BLaER1 treated with 17β-estradiol and CSF1 and Interleukin-3, amounts not matched to agents 10 nM and 100 nM (cell line): ENCODE results near the gene MAPK8IP3.

Source experiments
- H3K27ac ChIP-seq, 11 experiments: shearing (Covaris generic); formaldehyde crosslinking; 2 replicates each; pipeline ENCODE4 v1.8.1; 2022
- H3K27me3 ChIP-seq, 11 experiments: shearing (Covaris generic); formaldehyde crosslinking; 2 replicates each; pipeline ENCODE4 v1.8.1; 2022
- H3K36me3 ChIP-seq, 11 experiments: shearing (Covaris generic); formaldehyde crosslinking; 2 replicates each; pipeline ENCODE4 v1.8.1; 2022
- H3K4me1 ChIP-seq, 10 experiments: shearing (Covaris generic); formaldehyde crosslinking; 2 replicates each; pipeline ENCODE4 v1.8.1; 2022
- H3K4me2 ChIP-seq, 11 experiments: shearing (Covaris generic); formaldehyde crosslinking; 2 replicates each; pipeline ENCODE4 v1.8.1; 2022
- H3K4me3 ChIP-seq, 10 experiments: shearing (Covaris generic); formaldehyde crosslinking; 2 replicates each; pipeline ENCODE4 v1.8.1; 2022
- H3K9ac ChIP-seq, 11 experiments: shearing (Covaris generic); formaldehyde crosslinking; 2 replicates each; pipeline ENCODE4 v1.8.1; 2022
- H3K9me3 ChIP-seq, 11 experiments: shearing (Covaris generic); formaldehyde crosslinking; replicated peaks in 1 of 11; 2 replicates each; pipeline ENCODE4 v1.8.1; 2022
- H4K20me1 ChIP-seq, 11 experiments: shearing (Covaris generic); formaldehyde crosslinking; 2 replicates each; pipeline ENCODE4 v1.8.1; 2022
- Cebpa-rat ChIP-seq, 11 experiments: shearing (Covaris generic); IDR thresholded peaks; 2 replicates each; pipeline ENCODE4 v1.8.1; 2022

The MAPK8IP3 gene

DNA sequence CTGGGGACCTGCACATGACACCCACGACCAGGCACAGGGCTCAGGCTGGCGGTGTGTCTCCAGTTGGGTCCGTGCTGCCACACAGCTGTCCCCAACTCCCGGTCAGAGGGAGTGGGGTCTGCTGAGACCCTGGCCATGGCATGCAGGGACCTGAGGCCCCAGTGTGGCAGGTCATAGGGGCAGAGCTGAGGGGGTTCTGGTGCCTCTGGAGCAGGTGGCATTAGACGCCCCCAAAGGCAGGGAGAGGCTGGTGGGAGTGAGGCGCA lies 81.0 kb downstream of the MAPK8IP3 start:
- no peaks in the 10 kb centered on the region for H3K27me3 ChIP-seq
- no peak for TF ChIP-seq Cebpa-rat (IDR thresholded peaks at IDR 0.05)
- H3K4me3 ChIP-seq = no peak overlapping the region
- peaks cover 50 to 78% (median 72%) of the 10 kb centered on the region in 11 experiments for H3K36me3 ChIP-seq
- H3K4me1 ChIP-seq = peaks cover 9 to 16% (median 11%) of the 10 kb centered on the region in 10 experiments
- H3K9me3 ChIP-seq = no peaks in the 10 kb centered on the region
- peaks cover 20 to 93% (median 78%) of the 10 kb centered on the region in 11 experiments; a peak in 21 of 22 replicates for H4K20me1 ChIP-seq
- H3K9ac ChIP-seq = no peak overlapping the region
- no peak overlapping the region for H3K27ac ChIP-seq
- H3K4me2 ChIP-seq = no peak overlapping the region

DNA sequence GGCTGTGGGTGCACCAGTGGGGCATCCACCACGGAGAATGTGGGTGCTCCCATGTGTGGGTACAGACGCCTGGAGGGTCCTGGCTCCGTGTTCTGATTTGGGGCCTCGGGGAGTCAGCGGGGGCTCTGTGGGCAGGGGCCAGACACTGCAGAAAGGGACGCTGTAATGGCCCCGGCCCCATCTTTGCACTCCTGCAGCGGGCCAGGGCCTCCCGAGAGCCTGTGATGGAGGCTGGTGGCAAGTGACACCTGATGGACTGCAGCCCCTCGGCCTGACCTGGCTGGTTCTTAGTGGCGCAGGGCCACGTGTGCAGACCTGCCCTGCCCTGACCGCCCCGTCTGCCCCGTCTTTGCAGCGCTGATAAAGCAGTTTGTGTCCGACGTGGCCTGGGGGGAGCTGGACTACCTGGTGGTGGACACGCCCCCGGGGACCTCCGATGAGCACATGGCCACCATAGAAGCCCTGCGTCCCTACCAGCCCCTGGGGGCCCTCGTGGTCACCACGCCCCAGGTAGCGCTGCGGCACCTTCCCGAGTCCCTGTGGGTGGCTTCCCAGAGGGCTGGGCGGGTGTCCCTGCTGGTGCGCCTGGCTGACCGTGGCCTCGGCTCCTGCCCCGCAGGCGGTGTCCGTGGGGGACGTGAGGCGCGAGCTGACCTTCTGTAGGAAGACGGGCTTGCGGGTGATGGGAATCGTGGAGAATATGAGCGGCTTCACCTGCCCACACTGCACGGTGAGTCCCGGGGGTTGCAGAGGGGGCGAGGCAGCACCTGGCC lies 81.5 kb downstream of the MAPK8IP3 start:
- no peak overlapping the region for H3K9ac ChIP-seq
- no peak overlapping the region for H3K4me2 ChIP-seq
- no peaks in the 10 kb centered on the region for H3K9me3 ChIP-seq

DNA sequence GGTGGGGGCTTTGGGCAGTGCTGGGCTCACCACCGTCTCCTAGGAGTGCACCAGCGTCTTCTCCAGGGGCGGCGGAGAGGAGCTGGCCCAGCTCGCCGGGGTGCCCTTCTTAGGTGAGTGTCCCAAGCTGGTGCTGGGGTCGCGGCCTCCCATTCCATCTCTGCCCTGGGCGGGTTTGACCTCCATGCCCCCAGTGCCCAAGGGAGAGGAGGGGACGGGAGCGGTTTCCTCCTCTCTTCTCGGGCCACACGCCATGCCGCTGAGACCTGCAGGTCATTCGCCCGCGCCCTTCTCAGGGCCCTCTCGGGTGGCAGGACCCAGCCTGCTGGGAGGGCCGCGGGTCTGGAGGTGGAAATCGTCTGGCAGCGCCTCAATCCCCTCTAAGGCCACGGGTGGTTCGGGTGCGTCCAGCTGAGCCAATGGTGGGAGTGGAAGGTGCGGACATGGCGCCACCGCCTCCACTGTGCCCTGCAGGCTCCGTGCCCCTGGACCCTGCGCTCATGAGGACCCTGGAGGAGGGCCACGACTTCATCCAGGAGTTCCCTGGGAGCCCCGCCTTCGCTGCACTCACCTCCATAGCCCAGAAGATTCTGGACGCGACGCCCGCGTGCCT lies 82.2 kb downstream of the MAPK8IP3 start:
- no peak for TF ChIP-seq Cebpa-rat (IDR thresholded peaks at IDR 0.05)
- H3K4me1 ChIP-seq = peaks cover 9 to 16% (median 11%) of the 10 kb centered on the region in 10 experiments
- H4K20me1 ChIP-seq = peaks cover 20 to 100% (median 81%) of the 10 kb centered on the region in 11 experiments; a peak in 21 of 22 replicates
- H3K27me3 ChIP-seq = no peaks in the 10 kb centered on the region
- peaks cover 50 to 87% (median 76%) of the 10 kb centered on the region in 11 experiments for H3K36me3 ChIP-seq
- no peaks in the 10 kb centered on the region for H3K9me3 ChIP-seq
- no peak overlapping the region for H3K4me3 ChIP-seq
- H3K9ac ChIP-seq = no peak overlapping the region
- H3K4me2 ChIP-seq = no peak overlapping the region
- no peak overlapping the region for H3K27ac ChIP-seq

More for the DNA sequence above, 81.5 kb downstream of the MAPK8IP3 start:
- Histone ChIP-seq H4K20me1 (peaks cover 20 to 96% (median 81%) of the 10 kb centered on the region in 11 experiments; a peak in 21 of 22 replicates), H3K36me3 (peaks cover 50 to 83% (median 75%) of the 10 kb centered on the region in 11 experiments), H3K27ac (no peak overlapping the region), H3K27me3 (no peaks in the 10 kb centered on the region), H3K4me3 (no peak overlapping the region), H3K4me1 (peaks cover 9 to 16% (median 11%) of the 10 kb centered on the region in 10 experiments)
- TF ChIP-seq Cebpa-rat (IDR thresholded peaks at IDR 0.05) = no peak

DNA sequence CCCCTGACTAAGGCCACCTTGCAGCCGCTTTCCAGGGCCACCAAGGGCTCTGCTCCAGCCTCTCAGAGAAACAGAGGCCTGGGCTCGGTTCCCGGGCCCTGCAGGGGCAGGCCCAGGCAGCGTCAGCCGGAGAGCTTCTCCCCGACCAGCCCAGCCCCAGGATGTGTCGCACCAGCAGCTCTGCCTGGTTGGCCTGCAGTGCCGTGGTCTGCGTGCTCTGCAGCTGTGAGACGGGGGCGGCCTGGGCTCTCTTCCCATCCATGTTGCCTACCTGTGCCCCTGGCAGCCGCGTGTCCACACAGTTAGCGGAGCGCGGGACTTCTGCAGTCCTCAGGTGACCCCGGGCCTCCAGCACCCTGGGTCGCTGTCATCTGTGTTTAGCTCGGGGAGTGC lies 82.7 kb downstream of the MAPK8IP3 start:
- Histone ChIP-seq H3K9me3 (no peaks in the 10 kb centered on the region), H3K4me1 (peaks cover 7 to 13% (median 9%) of the 10 kb centered on the region in 10 experiments), H3K4me2 (no peak overlapping the region), H3K27me3 (no peaks in the 10 kb centered on the region), H3K36me3 (peaks cover 50 to 87% (median 76%) of the 10 kb centered on the region in 11 experiments), H3K27ac (no peak overlapping the region), H4K20me1 (peaks cover 20 to 100% (median 79%) of the 10 kb centered on the region in 11 experiments; a peak in 21 of 22 replicates), H3K9ac (no peak overlapping the region), H3K4me3 (no peak overlapping the region)
- no peak for TF ChIP-seq Cebpa-rat (IDR thresholded peaks at IDR 0.05)

DNA sequence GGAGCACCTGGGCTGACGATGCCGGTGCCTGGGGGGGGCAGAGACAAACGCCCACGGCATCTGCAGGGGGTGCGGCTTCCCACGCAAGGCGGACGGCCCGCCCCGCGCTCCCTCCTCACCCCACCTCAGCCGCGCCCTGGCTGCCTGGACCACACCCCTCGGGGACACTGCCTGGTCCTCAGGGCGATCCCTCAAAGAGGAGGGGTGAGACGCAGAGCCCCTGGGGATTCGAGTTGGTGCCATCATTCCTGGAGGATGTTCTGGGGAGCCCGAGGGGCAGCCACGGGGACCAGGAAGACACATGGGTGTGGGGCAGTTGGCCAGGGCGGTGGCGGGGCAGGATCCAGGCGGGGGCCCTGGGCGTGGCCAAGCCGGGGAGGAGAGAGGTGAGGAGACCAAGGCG lies 83.6 kb downstream of the MAPK8IP3 start:
- H3K36me3 ChIP-seq = peaks cover 49 to 82% (median 76%) of the 10 kb centered on the region in 11 experiments
- no peak overlapping the region for H3K4me2 ChIP-seq
- H4K20me1 ChIP-seq = peaks cover 20 to 100% (median 69%) of the 10 kb centered on the region in 11 experiments; a peak in 21 of 22 replicates
- H3K9ac ChIP-seq = no peak overlapping the region
- H3K27me3 ChIP-seq = no peaks in the 10 kb centered on the region
- H3K9me3 ChIP-seq = no peaks in the 10 kb centered on the region
- peaks cover 0 to 5% (median 0%) of the 10 kb centered on the region in 10 experiments; a peak in 2 of 20 replicates for H3K4me1 ChIP-seq
- no peak overlapping the region for H3K27ac ChIP-seq
- no peak for TF ChIP-seq Cebpa-rat (IDR thresholded peaks at IDR 0.05)
- no peak overlapping the region for H3K4me3 ChIP-seq

DNA sequence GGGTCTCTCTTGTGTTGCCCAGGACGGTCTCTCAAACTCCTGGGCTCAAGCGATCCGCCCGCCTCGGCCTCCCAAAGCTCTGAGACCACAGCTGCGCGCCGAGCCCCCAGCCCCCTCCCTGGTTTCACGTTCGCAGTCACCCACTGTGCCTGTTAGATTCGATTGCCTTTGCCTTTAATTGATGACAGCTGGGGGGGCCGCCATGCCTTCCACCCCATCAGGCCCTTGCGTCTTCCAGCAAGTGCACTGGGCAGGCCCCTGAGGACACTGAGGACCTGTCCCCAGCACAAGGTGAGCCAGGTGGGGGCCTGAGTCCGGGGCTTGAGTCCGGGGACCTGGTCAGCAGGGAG lies 84.2 kb downstream of the MAPK8IP3 start:
- no peak for TF ChIP-seq Cebpa-rat (IDR thresholded peaks at IDR 0.05)
- Histone ChIP-seq H3K4me1 (peaks cover 0 to 2% (median 0%) of the 10 kb centered on the region in 10 experiments; a peak in 1 of 20 replicates), H4K20me1 (peaks cover 20 to 94% (median 63%) of the 10 kb centered on the region in 11 experiments; a peak in 21 of 22 replicates), H3K9ac (no peak overlapping the region), H3K27ac (no peak overlapping the region), H3K4me3 (no peak overlapping the region), H3K4me2 (no peak overlapping the region), H3K9me3 (no peaks in the 10 kb centered on the region), H3K36me3 (peaks cover 43 to 77% (median 71%) of the 10 kb centered on the region in 11 experiments), H3K27me3 (no peaks in the 10 kb centered on the region)

DNA sequence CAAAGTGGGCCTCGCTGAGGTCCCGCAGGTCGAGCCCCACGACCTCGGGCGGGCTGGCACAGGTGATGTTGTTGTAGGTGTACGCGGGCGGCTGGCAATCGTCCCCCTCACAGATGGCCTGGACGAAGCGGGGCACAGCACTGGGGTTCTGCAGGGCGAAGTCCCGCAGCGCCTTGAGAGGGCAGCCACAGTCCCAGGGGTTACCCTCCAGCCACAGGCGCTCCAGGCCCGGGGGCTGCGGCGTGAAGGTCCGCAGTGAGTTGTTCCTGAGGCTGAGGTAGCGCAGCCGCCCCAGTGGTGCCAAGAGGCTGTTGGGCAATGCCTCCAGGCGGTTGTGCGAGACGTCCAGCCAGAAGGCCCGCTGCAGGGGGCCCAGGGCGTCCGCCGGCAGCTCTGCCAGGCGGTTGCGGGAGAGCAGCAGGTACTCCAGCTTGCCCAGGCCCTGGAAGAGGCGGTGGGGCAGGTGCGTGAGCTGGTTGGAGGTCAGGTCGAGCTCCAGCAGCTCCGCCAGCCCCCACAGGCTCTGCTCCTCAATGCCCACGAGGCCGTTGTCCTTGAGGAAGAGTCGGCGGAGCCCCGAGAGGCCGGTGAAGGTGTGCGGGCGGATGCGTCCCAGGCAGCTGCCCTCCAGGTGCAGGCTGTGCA lies 84.7 kb downstream of the MAPK8IP3 start:
- Histone ChIP-seq H3K9me3 (no peaks in the 10 kb centered on the region), H3K9ac (no peak overlapping the region), H3K27ac (no peak overlapping the region), H3K4me1 (no peaks in the 10 kb centered on the region), H3K4me2 (no peak overlapping the region), H3K36me3 (peaks cover 38 to 72% (median 66%) of the 10 kb centered on the region in 11 experiments), H4K20me1 (peaks cover 17 to 89% (median 58%) of the 10 kb centered on the region in 11 experiments; a peak in 21 of 22 replicates), H3K4me3 (no peak overlapping the region), H3K27me3 (no peaks in the 10 kb centered on the region)
- no peak for TF ChIP-seq Cebpa-rat (IDR thresholded peaks at IDR 0.05)

DNA sequence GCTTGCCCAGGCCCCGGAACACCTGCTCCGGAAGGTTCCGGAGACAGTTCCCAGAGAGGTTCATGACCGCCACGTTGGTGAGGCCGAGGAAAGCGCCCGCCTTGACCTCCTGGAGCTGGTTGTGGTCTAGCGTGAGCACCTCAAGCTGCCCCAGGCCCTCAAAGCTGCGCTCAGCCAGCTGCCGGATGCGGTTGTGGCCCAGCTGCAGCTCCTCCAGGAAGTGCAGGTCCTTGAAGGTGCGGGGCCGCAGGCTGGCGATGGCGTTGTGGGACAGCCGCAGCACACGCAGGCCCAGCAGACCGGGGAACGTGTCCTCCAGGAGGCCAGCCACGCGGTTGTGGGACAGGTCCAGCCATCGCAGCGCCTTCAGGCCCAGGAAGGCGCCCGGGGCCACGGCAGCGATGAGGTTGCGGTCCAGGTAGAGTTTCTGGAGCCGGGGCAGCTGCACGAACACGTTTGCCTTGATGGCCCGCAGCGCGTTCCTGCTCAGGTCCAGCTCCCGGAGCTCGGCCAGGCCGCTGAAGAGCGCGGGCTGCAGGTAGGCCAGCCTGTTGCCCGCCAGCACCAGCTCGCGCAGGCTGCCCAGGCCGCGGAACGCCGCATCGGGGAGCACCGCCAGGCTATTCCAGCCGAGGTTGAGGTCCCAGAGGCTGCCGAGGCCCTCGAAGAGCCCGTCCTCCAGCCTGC lies 85.4 kb downstream of the MAPK8IP3 start:
- H3K4me3 ChIP-seq = no peak overlapping the region
- H3K27ac ChIP-seq = no peak overlapping the region
- no peak overlapping the region for H3K9ac ChIP-seq
- H3K9me3 ChIP-seq = 0 out of 22 replicates have a peak, but pooled peaks cover 0 to under 1% (median 0%) of the 10 kb centered on the region in 11 experiments
- H3K4me2 ChIP-seq = no peak overlapping the region
- H3K27me3 ChIP-seq = no peaks in the 10 kb centered on the region
- H3K4me1 ChIP-seq = no peaks in the 10 kb centered on the region
- TF ChIP-seq Cebpa-rat (IDR thresholded peaks at IDR 0.05) = no peak
- peaks cover 32 to 65% (median 59%) of the 10 kb centered on the region in 11 experiments for H3K36me3 ChIP-seq
- peaks cover 10 to 82% (median 52%) of the 10 kb centered on the region in 11 experiments; a peak in 21 of 22 replicates for H4K20me1 ChIP-seq
